GM19395 (cell line): Measurements from ENCODE around the gene SNX30.

Experiments used
- ATAC-seq: cut with Tn5 transposase; IDR thresholded peaks from one replicate; pipeline ENCODE4 v1.9.1; 2021; ENCODE audit warnings: mild to moderate bottlenecking, moderate library complexity; ENCODE audit not compliant: unreplicated experiment

Gene SNX30

GRCh38 chr9:112853882-112854585 is 103.5 kb downstream of the SNX30 start:
- ATAC-seq, result no peak

GRCh38 chr9:112854657-112855056 is 104.1 kb downstream of the SNX30 start:
- no peak for ATAC-seq

GRCh38 chr9:112856200-112856599 is 105.6 kb downstream of the SNX30 start:
- ATAC-seq, result no peak

DNA sequence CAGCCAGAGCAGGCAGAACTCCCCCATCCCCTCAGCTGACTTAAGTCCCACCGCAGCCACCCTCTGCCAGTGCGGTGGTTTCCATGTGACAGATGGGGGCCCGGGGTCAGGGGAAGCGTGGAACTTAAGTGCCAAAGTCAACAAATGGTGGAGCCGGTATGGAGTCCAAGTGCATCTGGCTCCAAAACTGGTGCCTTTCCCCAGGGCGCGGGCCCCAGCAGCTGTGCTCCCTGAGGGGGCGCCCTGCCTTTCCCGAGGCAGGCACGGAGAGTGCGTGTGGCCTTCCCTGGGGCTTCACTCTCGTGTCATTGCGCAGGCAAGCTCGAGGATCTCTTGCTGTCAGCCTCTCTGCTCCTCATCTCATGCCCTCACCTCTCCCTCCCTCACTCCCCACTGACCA is 106.3 kb downstream of the SNX30 start:
- ATAC-seq, result no peak

GRCh38 chr9:112858005-112858404 is 107.4 kb downstream of the SNX30 start:
- ATAC-seq, result no peak

DNA sequence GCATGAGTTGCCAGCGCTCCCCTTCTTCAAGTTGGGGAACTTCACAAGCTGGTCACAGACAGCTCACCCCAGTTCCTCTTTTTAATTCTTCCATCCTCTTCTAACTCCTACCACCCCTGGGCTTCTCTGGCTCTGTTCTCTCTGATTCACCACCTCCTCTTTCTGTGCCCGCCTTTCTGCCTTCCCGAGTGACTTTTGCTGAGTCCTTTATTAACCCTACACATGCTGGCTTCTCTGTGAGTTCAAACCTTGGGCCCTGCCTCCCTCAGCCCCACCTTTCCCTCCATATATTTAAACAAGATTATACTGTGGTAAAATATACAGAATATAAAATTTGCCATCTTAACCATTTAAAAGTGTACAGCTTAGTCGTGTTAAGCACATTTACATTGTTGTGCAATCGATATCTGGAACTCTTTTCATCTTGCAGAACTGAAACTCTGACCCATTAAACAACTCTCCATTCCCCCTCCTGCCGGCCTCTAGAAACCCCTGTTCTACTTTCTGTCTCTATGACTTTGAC is 108.1 kb downstream of the SNX30 start:
- ATAC-seq, result peak; percentile 74

- no peak for ATAC-seq
These were observed 109.9 kb downstream of the SNX30 start for GRCh38 chr9:112860451-112860850.

- ATAC-seq, result no peak
These were observed 110.6 kb downstream of the SNX30 start for GRCh38 chr9:112861155-112861554.

GRCh38 chr9:112861638-112862555 is 111.3 kb downstream of the SNX30 start:
- ATAC-seq, result no peak

DNA sequence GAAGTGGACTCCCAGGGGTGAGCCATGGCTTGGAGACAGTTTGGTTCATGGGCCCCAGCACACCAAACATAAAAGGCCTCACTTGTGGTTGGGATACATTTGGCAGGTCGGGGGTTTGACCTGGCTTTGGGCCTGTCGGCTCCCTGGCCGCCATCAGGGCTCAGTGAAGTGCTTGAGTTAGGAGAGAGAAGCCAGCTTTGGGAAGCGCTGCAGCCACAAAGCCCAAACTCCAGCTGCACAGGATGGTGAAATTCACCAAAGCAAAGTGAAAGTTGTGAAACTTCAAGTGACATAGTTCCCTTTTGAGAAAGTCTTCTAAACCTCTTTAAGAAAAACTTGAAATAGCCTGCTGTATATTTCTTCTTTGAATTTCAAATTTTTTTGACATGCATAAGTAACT is 112.7 kb downstream of the SNX30 start:
- peak; percentile 50 for ATAC-seq

GRCh38 chr9:112863746-112864145 is 113.2 kb downstream of the SNX30 start:
- ATAC-seq, result no peak

- no peak for ATAC-seq
These were observed 113.8 kb downstream of the SNX30 start for GRCh38 chr9:112864403-112864802.

- ATAC-seq, result no peak
These were observed 114.4 kb downstream of the SNX30 start for GRCh38 chr9:112864982-112865381.

DNA sequence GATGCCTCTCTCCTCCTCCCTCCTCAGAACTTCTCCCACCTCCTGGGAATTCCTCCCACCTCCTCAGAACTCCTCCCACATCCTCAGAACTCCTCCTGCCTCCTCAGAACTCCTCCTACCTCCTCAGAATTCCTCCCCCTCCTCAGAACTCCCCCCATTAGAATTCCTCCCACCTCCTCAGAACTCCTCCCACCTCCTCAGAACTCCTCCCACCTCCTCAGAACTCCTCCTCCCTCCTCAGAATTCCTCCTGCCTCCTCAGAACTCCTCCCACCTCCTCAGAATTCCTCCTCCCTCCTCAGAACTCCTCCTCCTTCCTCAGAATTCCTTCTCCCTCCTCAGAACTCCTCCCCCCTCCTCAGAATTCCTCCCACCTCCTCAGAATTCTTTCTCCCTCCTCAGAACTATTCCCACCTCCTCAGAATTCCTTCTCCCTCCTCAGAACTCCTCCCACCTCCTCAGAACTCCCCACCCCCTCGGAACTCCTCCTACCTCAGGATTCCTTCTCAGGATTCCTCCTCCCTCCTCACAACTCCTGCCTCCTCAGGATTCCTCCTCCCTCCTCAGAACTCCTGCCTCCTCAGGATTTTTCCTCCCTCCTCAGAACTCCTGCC is 116.2 kb downstream of the SNX30 start:
- ATAC-seq, result no peak

DNA sequence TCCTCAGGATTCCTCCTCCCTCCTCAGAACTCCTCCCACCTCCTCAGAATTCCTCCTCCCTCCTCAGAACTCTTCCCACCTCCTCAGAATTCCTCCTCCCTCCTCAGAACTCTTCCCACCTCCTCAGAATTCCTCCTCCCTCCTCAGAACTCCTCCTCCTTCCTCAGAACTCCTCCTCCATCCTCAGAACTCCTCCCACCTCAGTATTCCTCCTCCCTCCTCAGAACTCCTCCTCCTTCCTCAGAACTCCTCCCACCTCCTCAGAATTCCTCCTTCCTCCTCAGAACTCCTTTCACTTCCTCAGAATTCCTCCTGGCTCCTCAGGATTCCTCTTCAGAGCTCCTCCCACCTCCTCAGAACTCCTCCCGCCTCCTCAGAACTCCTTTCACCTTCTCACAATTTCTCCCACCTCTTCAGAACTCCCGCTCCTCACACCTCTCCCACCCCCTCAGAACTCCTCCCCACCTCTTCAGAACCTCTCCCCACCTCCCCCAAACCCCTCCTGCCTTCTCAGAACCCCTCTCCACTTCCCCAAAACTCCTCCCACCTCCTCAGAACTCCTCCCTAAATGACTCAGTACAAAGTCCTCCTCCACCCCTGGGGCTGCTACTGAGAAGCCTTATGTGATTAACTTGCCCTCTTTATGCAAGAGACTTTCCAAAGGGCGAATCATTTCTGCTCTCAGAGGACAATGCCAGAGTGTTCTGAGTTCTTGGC is 116.9 kb downstream of the SNX30 start:
- no peak for ATAC-seq

DNA sequence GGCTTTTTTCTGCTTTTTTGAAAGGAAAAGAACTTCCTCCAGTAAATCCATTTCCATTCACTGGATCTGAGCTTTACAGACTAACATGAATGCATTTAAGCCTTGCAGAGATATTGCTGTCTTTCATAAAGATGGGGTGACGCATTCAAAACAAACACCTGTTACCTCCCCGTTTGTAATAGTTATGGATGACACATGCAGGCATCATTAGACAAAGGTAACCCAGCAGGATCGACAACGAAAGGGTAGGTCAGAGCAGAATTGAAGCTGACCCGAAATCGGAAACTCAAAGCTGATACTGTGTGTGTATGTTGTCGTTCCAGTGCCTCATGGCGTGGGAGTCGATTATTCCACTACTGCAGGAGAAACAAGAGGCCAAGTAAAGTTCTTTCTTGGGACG is 117.9 kb downstream of the SNX30 start:
- no peak for ATAC-seq

- ATAC-seq, result peak; percentile 79
These were observed 118.5 kb downstream of the SNX30 start for GRCh38 chr9:112869041-112869529.

DNA sequence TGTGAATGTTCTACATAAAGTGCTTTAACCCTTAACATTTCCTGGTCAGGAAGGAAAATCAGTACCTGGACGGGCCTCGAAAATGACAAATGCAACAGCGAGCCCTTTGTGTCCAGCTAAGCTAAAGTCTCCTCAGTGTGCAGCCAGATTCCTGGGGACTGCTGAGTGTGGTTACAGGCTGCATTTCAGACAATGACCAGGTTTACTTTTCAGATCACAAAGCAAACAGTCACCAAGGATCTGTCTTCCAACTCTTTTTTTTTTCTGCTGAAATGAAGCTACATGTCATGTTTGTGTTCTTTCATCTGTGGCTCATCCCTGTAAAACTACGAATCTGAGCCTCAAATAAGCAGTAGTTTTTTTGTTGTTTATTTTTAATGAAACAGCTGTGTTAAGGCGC is 119.4 kb downstream of the SNX30 start:
- ATAC-seq, result no peak

DNA sequence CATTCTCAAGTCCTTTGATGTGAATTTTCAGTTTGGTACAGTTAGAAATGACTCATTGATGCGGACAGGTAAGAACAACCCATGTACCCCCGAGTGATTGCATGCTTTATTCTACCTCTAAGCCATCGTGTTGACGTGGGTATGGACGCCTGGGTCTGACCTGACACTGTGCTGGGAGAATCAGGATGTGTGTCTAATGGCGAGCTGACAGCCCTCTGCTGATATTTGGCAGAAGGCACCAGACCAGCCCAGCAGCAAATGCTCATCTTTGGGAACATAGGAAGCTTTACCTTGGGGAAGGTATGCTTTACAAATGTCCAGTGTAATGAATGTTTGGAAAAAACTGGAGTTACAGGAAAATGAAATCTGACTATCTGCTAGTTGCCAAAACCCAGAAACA is 120.0 kb downstream of the SNX30 start:
- ATAC-seq, result no peak

DNA sequence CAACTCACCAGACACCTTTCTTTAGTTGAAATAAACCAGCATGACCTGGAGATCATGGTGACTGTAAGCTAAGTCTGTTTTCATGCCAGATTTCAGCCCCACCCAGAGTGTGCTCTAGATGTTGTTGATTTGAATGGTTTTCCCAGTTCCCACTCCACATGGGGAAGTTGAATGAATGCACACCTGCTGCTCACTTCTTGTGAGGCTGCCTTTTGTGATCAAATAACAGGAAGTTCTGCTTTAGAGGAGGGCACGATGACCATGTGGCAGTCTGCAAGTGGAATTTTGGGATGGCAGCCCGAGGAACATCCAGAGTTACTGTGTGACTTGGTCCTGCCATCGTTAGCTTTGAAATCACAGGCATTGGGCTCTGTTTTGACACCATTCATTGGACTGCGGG is 121.5 kb downstream of the SNX30 start:
- ATAC-seq, result no peak
